Measurements from ENCODE around the gene CRYAB. TPM values are rescaled to one million over a fixed set of nuclear protein-coding genes. Genes with fewer than 3 reads are reported as not detected.
A peak's percentile ranks its signal among the peaks of the same experiment; 100 is the strongest.

The CRYAB gene
- total RNA-seq, 1 donor from 2014 or later: 6,704 TPM

- Histone ChIP-seq H3K4me1 (peaks cover 75% of the 10 kb centered on the region), H3K4me3 (peak overlapping the region; percentile 79), H3K36me3 (no peaks in the 10 kb centered on the region), H3K27me3 (ENCODE audit: low read depth) (no peaks in the 10 kb centered on the region), H3K27ac (replicated peaks) (peak overlapping the region; percentile 86), H3K9me3 (replicated peaks) (no peaks in the 10 kb centered on the region)
- DNase-seq: no peak
- intact Hi-C loops (cut with micrococcal nuclease): no loop called here
- no peak for TF ChIP-seq CTCF (IDR thresholded peaks at IDR 0.05; ENCODE audit: borderline replicate concordance)
These were observed 26.3 kb upstream of the CRYAB start for GRCh38 chr11:111937844-111938243.

GRCh38 chr11:111937461-111937769 is 25.8 kb upstream of the CRYAB start:
- H3K27ac ChIP-seq (replicated peaks): peak overlapping the region; percentile 86
- TF ChIP-seq CTCF (IDR thresholded peaks at IDR 0.05; ENCODE audit: borderline replicate concordance): no peak
- intact Hi-C loops (cut with micrococcal nuclease): no loop called here
- no peak for DNase-seq
- H3K9me3 ChIP-seq (replicated peaks): no peaks in the 10 kb centered on the region
- H3K27me3 ChIP-seq (ENCODE audit: low read depth): no peaks in the 10 kb centered on the region
- no peaks in the 10 kb centered on the region for H3K36me3 ChIP-seq
- peaks cover 71% of the 10 kb centered on the region for H3K4me1 ChIP-seq
- peak overlapping the region; percentile 79 for H3K4me3 ChIP-seq

- Histone ChIP-seq H3K27me3 (ENCODE audit: low read depth) (no peaks in the 10 kb centered on the region), H3K4me1 (peaks cover 67% of the 10 kb centered on the region), H3K9me3 (replicated peaks) (no peaks in the 10 kb centered on the region), H3K27ac (replicated peaks) (peak overlapping the region; percentile 86), H3K4me3 (peak overlapping the region; percentile 79), H3K36me3 (no peaks in the 10 kb centered on the region)
- DNase-seq: no peak
- intact Hi-C loops (cut with micrococcal nuclease): no loop called here
- TF ChIP-seq CTCF (IDR thresholded peaks at IDR 0.05; ENCODE audit: borderline replicate concordance): no peak
These were observed 24.5 kb upstream of the CRYAB start for GRCh38 chr11:111936040-111936540.

- intact Hi-C loops (cut with micrococcal nuclease): no loop called here
- no peaks in the 10 kb centered on the region for H3K27me3 ChIP-seq (ENCODE audit: low read depth)
- peaks cover 61% of the 10 kb centered on the region for H3K4me1 ChIP-seq
- H3K36me3 ChIP-seq: no peaks in the 10 kb centered on the region
- peak overlapping the region; percentile 86 for H3K27ac ChIP-seq (replicated peaks)
- DNase-seq: no peak
- H3K9me3 ChIP-seq (replicated peaks): no peaks in the 10 kb centered on the region
- H3K4me3 ChIP-seq: peak overlapping the region; percentile 79
- no peak for TF ChIP-seq CTCF (IDR thresholded peaks at IDR 0.05; ENCODE audit: borderline replicate concordance)
These were observed 23.9 kb upstream of the CRYAB start for GRCh38 chr11:111935317-111936039.

- intact Hi-C loops (cut with micrococcal nuclease): loop anchor here (5.0 kb wide), 1 partner anchor 43 kb away; no protein-coding TSS in a partner anchor
- Histone ChIP-seq H3K9me3 (replicated peaks) (no peaks in the 10 kb centered on the region), H3K4me3 (no peak overlapping the region), H3K4me1 (peaks cover 49% of the 10 kb centered on the region), H3K36me3 (no peaks in the 10 kb centered on the region), H3K27ac (replicated peaks) (peak overlapping the region; percentile 3), H3K27me3 (ENCODE audit: low read depth) (no peaks in the 10 kb centered on the region)
- no peak for DNase-seq
- TF ChIP-seq CTCF (IDR thresholded peaks at IDR 0.05; ENCODE audit: borderline replicate concordance): no peak
These were observed 22.7 kb upstream of the CRYAB start for GRCh38 chr11:111934306-111934705.
